ENCODE results near the gene KIF26B. TPM values are rescaled to one million over a fixed set of nuclear protein-coding genes. Genes with fewer than 3 reads are reported as not detected.

The KIF26B gene
- total and polyA plus RNA-seq, 8 donors, result 0.27 to 4.5 (median 0.63) TPM

GRCh38 chr1:245382981-245383380 is 228.2 kb downstream of the KIF26B start:
- Histone ChIP-seq H3K9me3 (no peaks in the 10 kb centered on the region), H3K4me1 (no peaks in the 10 kb centered on the region), H3K4me3 (no peak overlapping the region), H3K27ac (no peak overlapping the region), H3K27me3 (peaks cover 0 to 3% (median 0%) of the 10 kb centered on the region in 4 donors), H3K36me3 (no peaks in the 10 kb centered on the region)
- TF ChIP-seq CTCF (IDR thresholded peaks at IDR 0.05), result no peak
- no peak for ATAC-seq
- intact Hi-C loops (cut with DNase I), result loop anchor here in 2 of 3 donors (5.0 to 10.0 kb wide), 2 partner anchors 226 to 228 kb away; partner anchors contain the start of gene KIF26B (in 1 of the 2)
- no peak for DNase-seq
- 55 to 69% methylated on average over 9 of the region's 9 CpGs for WGBS, 2 donors
- FAIRE-seq, result no peak

GRCh38 chr1:245383396-245384330 is 228.9 kb downstream of the KIF26B start:
- no peak for TF ChIP-seq CTCF (IDR thresholded peaks at IDR 0.05)

GRCh38 chr1:245386297-245386971 is 231.6 kb downstream of the KIF26B start:
- WGBS, 2 donors, result 54 to 58% methylated on average over 11 of the region's 11 CpGs
- TF ChIP-seq CTCF (IDR thresholded peaks at IDR 0.05), result no peak
- intact Hi-C loops (cut with DNase I), result loop anchor here in 1 of 3 donors (10.0 kb wide), 1 partner anchor 232 kb away; the partner anchor contains the start of gene KIF26B

More at GRCh38 chr1:245383396-245384330, 228.9 kb downstream of the KIF26B start:
- Histone ChIP-seq H3K4me3 (no peak overlapping the region), H3K9me3 (no peaks in the 10 kb centered on the region), H3K4me1 (no peaks in the 10 kb centered on the region), H3K36me3 (no peaks in the 10 kb centered on the region), H3K27me3 (peaks cover 0 to 3% (median 0%) of the 10 kb centered on the region in 4 donors), H3K27ac (no peak overlapping the region)
- no peak for ATAC-seq
- FAIRE-seq, result no peak
- DNase-seq, result no peak
- 55 to 61% methylated on average over 13 of the region's 13 CpGs for WGBS, 2 donors
- intact Hi-C loops (cut with DNase I), result loop anchor here in 2 of 3 donors (5.0 to 10.0 kb wide), 2 partner anchors 226 to 229 kb away; partner anchors contain the start of gene KIF26B (in 1 of the 2)

GRCh38 chr1:245388687-245389086 is 233.9 kb downstream of the KIF26B start:
- 63 to 79% methylated on average over 3 of the region's 3 CpGs for WGBS, 2 donors
- H3K4me3 ChIP-seq, result no peak overlapping the region
- intact Hi-C loops (cut with DNase I), result loop anchor here in 1 of 3 donors (10.0 kb wide), 1 partner anchor 234 kb away; the partner anchor contains the start of gene KIF26B
- ATAC-seq (no peak), DNase-seq (no peak), FAIRE-seq (no peak)
- H3K27me3 ChIP-seq, result peaks cover 0 to 3% (median 0%) of the 10 kb centered on the region in 4 donors
- no peaks in the 10 kb centered on the region for H3K9me3 ChIP-seq
- H3K4me1 ChIP-seq, result no peaks in the 10 kb centered on the region
- no peak for TF ChIP-seq CTCF (IDR thresholded peaks at IDR 0.05)
- no peaks in the 10 kb centered on the region for H3K36me3 ChIP-seq
- no peak overlapping the region for H3K27ac ChIP-seq

More at GRCh38 chr1:245386297-245386971, 231.6 kb downstream of the KIF26B start:
- Histone ChIP-seq H3K4me3 (no peak overlapping the region), H3K27me3 (peaks cover 0 to 3% (median 0%) of the 10 kb centered on the region in 4 donors), H3K4me1 (no peaks in the 10 kb centered on the region), H3K9me3 (no peaks in the 10 kb centered on the region), H3K27ac (no peak overlapping the region), H3K36me3 (no peaks in the 10 kb centered on the region)
- FAIRE-seq (no peak), DNase-seq (no peak), ATAC-seq (no peak)

Data from pancreas (tissue), 10 donors.